T-helper 1 cell treated with Interleukin-12 subunit alpha and Interleukin-12 subunit beta and Interleukin-4 antibody, amounts not matched to agents 30 μg/mL and 1 μg/mL, for 36 hours (primary cell): ENCODE results near the gene HDAC9.
A peak's percentile ranks its signal among the peaks of the same experiment; 100 is the strongest.

ENCODE experiments used
- H3K27ac Mint-ChIP-seq: one replicate; pipeline ENCODE4 v1.8.0; 2021; ENCODE audit warnings: mild to moderate bottlenecking, mixed read lengths
- H3K27me3 Mint-ChIP-seq: one replicate; pipeline ENCODE4 v1.8.0; 2021; ENCODE audit warnings: low read depth, mixed read lengths
- H3K36me3 Mint-ChIP-seq: one replicate; pipeline ENCODE4 v1.8.0; 2021; ENCODE audit warnings: low read depth, mixed read lengths
- H3K4me1 Mint-ChIP-seq: one replicate; pipeline ENCODE4 v1.8.0; 2021; ENCODE audit warnings: low read depth, mixed read lengths
- H3K4me3 Mint-ChIP-seq: one replicate; pipeline ENCODE4 v1.8.0; 2021; ENCODE audit warnings: mild to moderate bottlenecking, moderate library complexity, mixed read lengths
- H3K9me3 Mint-ChIP-seq: one replicate; pipeline ENCODE4 v1.8.0; 2021; ENCODE audit warnings: mixed read lengths

Gene HDAC9

DNA sequence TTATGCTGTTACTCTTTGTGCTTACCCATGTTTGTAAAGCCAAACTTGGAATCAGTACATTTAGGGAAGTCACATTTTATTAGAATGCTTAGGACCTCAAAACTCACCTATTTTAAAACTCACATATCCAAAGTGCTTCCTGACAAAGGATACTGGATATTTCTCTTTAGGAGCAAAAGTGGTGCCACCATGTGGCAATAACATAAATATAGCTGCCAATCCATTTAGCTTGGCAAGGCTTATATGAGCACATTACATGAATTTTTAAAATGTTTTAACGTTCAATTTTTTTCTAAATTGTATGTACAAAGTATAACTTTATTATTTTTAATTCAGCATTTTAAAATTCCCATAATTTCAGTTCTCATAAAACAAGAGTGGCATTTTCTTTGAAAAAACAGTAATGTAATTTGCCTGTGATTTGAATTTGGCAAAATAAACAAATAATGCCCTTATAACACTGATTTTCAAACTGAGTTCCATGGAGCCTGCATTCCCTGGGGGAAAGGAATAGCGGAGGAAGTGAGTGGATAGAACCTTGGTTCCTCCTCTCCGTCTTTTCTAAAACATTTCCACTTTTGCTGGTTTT, 75.4 kb downstream of the HDAC9 start:
- Mint-ChIP-seq H3K27ac (no peak overlapping the region), H3K27me3 (no peaks in the 10 kb centered on the region), H3K4me1 (no peaks in the 10 kb centered on the region), H3K36me3 (no peaks in the 10 kb centered on the region), H3K9me3 (no peaks in the 10 kb centered on the region), H3K4me3 (no peak overlapping the region)

- no peaks in the 10 kb centered on the region for H3K9me3 Mint-ChIP-seq
- no peaks in the 10 kb centered on the region for H3K27me3 Mint-ChIP-seq
- H3K4me3 Mint-ChIP-seq = no peak overlapping the region
Measured at GRCh38 chr7:18572154-18572553, 76.6 kb downstream of the HDAC9 start.

GRCh38 chr7:18572885-18573284, 77.3 kb downstream of the HDAC9 start:
- no peak overlapping the region for H3K4me3 Mint-ChIP-seq
- H3K27ac Mint-ChIP-seq = no peak overlapping the region
- H3K9me3 Mint-ChIP-seq = no peaks in the 10 kb centered on the region
- no peaks in the 10 kb centered on the region for H3K4me1 Mint-ChIP-seq
- no peaks in the 10 kb centered on the region for H3K27me3 Mint-ChIP-seq
- no peaks in the 10 kb centered on the region for H3K36me3 Mint-ChIP-seq

More at GRCh38 chr7:18572154-18572553, 76.6 kb downstream of the HDAC9 start:
- H3K4me1 Mint-ChIP-seq = no peaks in the 10 kb centered on the region
- H3K36me3 Mint-ChIP-seq = no peaks in the 10 kb centered on the region
- H3K27ac Mint-ChIP-seq = no peak overlapping the region

GRCh38 chr7:18573410-18574234, 78.1 kb downstream of the HDAC9 start:
- no peak overlapping the region for H3K27ac Mint-ChIP-seq
- no peaks in the 10 kb centered on the region for H3K27me3 Mint-ChIP-seq
- H3K4me1 Mint-ChIP-seq = no peaks in the 10 kb centered on the region
- H3K9me3 Mint-ChIP-seq = no peaks in the 10 kb centered on the region
- no peaks in the 10 kb centered on the region for H3K36me3 Mint-ChIP-seq
- H3K4me3 Mint-ChIP-seq = no peak overlapping the region

DNA sequence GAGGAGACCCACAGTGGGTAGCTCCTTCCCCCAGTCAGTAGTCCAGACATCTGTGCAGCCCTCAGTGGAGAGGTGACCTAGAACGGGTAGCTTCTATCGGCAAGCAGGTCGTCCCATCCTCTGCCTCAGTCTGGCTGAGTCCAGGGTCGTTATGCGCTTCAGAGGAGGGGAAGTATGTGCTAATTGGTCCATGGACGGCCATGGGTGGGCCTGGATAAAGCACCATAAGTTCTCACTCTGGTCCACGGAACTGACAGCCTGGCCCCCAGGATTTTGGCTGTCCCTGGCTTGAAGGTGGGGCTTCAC, 78.6 kb downstream of the HDAC9 start:
- Mint-ChIP-seq H3K4me1 (no peaks in the 10 kb centered on the region), H3K9me3 (no peaks in the 10 kb centered on the region), H3K36me3 (no peaks in the 10 kb centered on the region), H3K27ac (no peak overlapping the region), H3K4me3 (no peak overlapping the region), H3K27me3 (no peaks in the 10 kb centered on the region)

DNA sequence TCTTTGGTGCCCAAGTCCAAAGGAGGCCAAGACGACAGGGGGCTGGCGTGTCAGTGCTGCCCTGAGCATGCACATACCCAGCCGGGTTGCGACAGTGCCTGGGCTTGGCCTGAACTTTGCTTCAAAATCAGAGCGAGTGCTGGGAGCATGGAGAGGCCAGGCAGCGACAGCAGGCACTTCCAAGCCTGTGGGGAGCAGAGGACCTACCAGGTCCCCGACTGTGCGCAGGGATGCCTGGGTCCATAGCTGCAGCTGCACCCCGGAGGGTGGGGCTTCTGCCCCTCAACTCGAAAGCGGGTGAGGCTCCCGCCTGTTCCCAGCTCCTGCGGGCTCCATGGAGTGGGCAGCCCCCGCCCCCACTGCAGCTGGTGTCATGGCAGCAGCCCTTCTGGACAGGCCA, 79.1 kb downstream of the HDAC9 start:
- Mint-ChIP-seq H3K36me3 (no peaks in the 10 kb centered on the region), H3K9me3 (no peaks in the 10 kb centered on the region), H3K27me3 (no peaks in the 10 kb centered on the region), H3K4me1 (no peaks in the 10 kb centered on the region), H3K4me3 (no peak overlapping the region), H3K27ac (no peak overlapping the region)

DNA sequence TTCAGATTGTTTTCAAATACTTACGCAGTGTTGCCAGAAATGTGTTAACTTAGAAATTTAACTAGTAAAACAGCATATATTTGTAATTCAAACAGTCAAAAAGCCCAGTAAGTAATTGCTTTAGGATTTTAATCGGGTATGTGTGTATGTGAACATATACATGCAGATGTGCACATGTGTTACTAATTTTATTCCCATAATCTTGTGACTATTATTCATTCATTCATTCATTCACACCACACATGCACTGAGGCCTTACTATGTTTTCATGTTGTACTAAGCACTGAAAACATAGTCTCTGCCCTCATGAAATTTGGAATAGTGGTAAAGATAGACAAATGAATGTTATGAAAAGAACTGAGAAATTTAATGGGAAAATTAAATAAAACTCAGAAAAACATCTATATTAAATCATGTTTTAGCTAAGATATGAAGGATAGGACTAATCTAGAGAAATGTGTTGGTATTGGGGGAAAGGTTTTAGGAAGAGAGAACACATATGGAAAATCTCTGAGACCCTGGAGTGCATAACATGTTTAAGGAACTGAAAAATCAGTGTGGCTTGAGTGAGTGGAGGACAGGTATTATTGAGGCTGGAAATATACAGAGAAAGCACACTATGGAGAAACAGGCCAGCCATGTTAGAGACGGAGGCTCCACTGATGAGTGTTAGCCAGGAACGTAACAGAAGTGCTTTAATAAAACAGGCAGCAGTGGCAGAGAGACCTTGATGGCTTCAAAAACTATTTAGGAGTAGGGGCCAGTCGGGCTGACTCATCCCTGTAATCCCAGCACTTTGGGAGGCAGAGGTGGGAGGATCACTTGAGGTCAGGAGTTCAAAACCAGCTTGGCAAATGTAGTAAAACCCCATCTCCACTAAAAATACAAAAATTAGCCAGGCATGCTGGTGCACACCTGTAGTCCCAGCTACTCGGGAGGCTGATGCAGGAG, 80.3 kb downstream of the HDAC9 start:
- Mint-ChIP-seq H3K4me3 (no peak overlapping the region), H3K36me3 (no peaks in the 10 kb centered on the region), H3K4me1 (no peaks in the 10 kb centered on the region), H3K9me3 (no peaks in the 10 kb centered on the region), H3K27me3 (no peaks in the 10 kb centered on the region), H3K27ac (no peak overlapping the region)

DNA sequence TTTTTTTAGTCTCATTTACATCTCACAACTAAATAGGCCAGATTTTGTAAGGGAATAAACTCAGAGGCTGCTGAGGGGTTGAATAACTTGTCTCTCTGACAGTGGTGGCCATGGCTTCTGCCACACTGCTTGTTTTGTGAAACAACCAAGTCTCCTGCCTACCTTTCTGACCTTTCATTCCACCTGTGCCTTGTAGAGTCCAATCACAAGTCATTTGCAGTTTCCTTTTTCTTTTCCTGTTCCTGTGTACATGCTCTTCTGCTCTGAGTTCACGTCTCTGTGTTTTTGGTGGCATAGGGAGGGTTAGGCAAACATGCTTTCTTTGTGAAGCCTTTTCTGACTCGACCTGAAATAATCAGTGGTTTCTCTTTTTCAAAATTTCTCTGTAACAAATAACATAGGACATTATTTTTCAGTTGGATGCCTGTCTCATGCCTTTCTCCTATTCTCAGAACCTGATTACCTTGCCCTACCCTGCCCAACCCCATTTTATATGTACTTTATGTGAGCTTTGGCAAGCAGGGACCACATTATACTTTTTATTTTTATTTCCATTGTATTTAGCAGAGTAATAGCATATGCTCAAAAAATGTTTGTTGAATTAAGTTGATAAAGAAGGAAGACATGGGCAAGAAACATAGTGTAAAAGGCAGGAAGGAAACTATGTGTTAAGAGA, 81.7 kb downstream of the HDAC9 start:
- H3K4me1 Mint-ChIP-seq = no peaks in the 10 kb centered on the region
- no peaks in the 10 kb centered on the region for H3K9me3 Mint-ChIP-seq
- H3K27me3 Mint-ChIP-seq = no peaks in the 10 kb centered on the region
- H3K27ac Mint-ChIP-seq = peak overlapping the region; percentile 14
- H3K36me3 Mint-ChIP-seq = no peaks in the 10 kb centered on the region
- no peak overlapping the region for H3K4me3 Mint-ChIP-seq

DNA sequence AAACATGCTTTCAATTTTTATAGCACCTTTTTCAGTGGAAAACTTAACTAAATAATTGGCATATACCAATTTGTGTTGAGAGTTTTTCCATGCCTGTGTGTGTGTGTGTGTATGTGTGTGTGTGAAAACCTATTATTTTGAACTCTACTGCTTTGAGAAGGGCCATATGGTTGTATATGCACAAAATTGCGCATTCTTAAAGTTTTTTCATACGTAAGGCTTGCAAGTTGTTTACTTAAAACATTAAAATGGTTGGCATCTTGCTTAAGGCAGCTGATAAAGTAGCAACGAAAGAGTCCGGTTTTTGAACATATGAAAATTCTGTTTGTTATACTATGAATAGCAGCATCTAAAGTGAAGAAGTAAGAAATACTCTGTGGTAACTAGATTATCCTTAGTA, 84.1 kb downstream of the HDAC9 start:
- no peaks in the 10 kb centered on the region for H3K36me3 Mint-ChIP-seq

GRCh38 chr7:18580950-18581349, 85.4 kb downstream of the HDAC9 start:
- Mint-ChIP-seq H3K36me3 (no peaks in the 10 kb centered on the region), H3K4me1 (no peaks in the 10 kb centered on the region), H3K27ac (no peak overlapping the region), H3K9me3 (no peaks in the 10 kb centered on the region), H3K27me3 (no peaks in the 10 kb centered on the region), H3K4me3 (no peak overlapping the region)

More for the DNA sequence above, 84.1 kb downstream of the HDAC9 start:
- Mint-ChIP-seq H3K4me1 (no peaks in the 10 kb centered on the region), H3K4me3 (no peak overlapping the region), H3K27ac (no peak overlapping the region), H3K27me3 (no peaks in the 10 kb centered on the region), H3K9me3 (no peaks in the 10 kb centered on the region)

- Mint-ChIP-seq H3K4me1 (no peaks in the 10 kb centered on the region), H3K36me3 (no peaks in the 10 kb centered on the region), H3K9me3 (no peaks in the 10 kb centered on the region), H3K27me3 (no peaks in the 10 kb centered on the region), H3K4me3 (no peak overlapping the region), H3K27ac (no peak overlapping the region)
Measured at GRCh38 chr7:18583305-18583704, 87.8 kb downstream of the HDAC9 start.

DNA sequence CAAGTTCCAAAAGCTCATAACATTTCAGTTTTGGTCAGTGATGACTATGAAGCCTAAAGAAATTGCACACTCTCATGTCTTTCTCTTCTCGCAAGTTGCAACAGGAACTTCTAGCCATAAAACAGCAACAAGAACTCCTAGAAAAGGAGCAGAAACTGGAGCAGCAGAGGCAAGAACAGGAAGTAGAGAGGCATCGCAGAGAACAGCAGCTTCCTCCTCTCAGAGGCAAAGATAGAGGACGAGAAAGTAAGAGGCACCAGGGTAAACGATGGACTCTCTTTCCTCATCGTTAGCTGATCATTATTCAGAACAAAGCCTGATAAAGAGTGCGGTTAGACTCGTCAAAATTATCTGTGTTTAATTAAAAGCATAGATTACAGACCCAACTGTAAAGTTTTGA, 94.7 kb downstream of the HDAC9 start:
- H3K4me3 Mint-ChIP-seq = no peak overlapping the region
- no peaks in the 10 kb centered on the region for H3K4me1 Mint-ChIP-seq
- H3K27me3 Mint-ChIP-seq = no peaks in the 10 kb centered on the region
- H3K27ac Mint-ChIP-seq = no peak overlapping the region
- no peaks in the 10 kb centered on the region for H3K9me3 Mint-ChIP-seq
- no peaks in the 10 kb centered on the region for H3K36me3 Mint-ChIP-seq

DNA sequence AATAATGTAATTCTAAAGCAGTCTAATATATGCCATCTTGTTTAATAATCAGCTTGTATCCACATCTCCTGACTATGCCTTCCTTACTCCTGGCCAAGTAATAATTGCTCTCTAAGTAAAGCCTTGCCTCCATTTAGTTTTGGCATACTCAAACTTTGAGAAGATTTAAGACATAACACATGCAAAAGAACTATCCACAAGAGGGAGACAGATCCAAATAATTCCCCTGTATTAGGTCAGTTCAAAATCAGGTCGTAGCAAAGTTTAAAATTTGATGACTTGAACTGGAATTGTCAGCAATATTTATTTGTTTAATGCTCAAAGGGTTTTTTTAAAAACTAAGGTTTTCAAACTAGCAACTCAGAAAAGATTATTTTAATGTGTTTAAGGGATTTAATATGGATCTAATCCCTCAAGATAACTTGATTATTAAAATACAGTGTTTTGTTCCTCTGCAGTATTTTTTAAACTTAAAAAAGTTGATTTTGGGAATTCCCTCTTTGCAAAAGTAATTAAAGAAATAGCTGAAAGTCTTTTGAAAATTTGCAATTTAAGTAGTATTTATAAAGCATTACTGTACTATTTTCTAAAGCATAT, 95.3 kb downstream of the HDAC9 start:
- Mint-ChIP-seq H3K27ac (no peak overlapping the region), H3K36me3 (no peaks in the 10 kb centered on the region), H3K4me3 (no peak overlapping the region)

DNA sequence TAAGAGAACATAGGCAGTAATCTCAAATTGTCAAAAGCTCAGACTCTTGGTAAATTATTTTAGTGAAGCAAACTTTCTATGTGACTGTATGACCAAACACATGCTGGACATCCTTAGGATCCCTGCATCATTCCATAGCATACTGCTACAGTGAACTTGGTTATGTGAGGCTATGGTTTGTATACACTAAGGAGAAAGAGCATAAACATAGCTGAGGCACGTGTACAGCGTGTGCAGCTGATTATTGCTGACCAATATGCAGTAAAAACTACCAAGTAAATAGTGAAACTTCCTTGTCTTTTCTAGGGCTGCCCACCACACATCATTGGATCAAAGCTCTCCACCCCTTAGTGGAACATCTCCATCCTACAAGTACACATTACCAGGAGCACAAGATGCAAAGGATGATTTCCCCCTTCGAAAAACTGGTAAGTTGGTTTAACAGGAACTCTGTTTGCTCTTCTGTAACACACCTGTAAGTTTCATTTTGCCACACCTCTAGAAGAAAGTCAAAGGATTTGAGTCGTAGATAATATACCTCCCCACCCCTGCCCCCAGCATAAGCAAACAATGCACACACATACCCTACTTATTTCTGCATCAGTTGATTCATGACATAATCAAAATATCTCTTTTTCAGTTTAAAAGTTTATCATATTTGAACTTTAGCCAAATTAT, 98.2 kb downstream of the HDAC9 start:
- Mint-ChIP-seq H3K4me1 (no peaks in the 10 kb centered on the region), H3K9me3 (no peaks in the 10 kb centered on the region), H3K4me3 (no peak overlapping the region), H3K27me3 (no peaks in the 10 kb centered on the region), H3K27ac (no peak overlapping the region), H3K36me3 (no peaks in the 10 kb centered on the region)

More for the DNA sequence above, 95.3 kb downstream of the HDAC9 start:
- Mint-ChIP-seq H3K9me3 (no peaks in the 10 kb centered on the region), H3K27me3 (no peaks in the 10 kb centered on the region), H3K4me1 (no peaks in the 10 kb centered on the region)
